ENCODE results near the gene CACYBP. TPM values are rescaled to one million over a fixed set of nuclear protein-coding genes. Genes with fewer than 3 reads are reported as not detected.
A peak's percentile ranks its signal among the peaks of the same experiment; 100 is the strongest.

The CACYBP gene
- total and polyA plus RNA-seq, 2 donors (not counting 3 experiments of a cell fraction or from before 2014, with no cell fraction given) = 29.5 to 149 TPM

- FAIRE-seq (peak; percentile 67), DNase-seq (ENCODE audit: low read depth, low spot score) (peak; percentile 49)
- BruUV-seq (replicated peaks) = no TSS peak
- Histone ChIP-seq H3K4me3 (replicated peaks in 1 of 3; ENCODE audit: insufficient read depth in 1 of 3, low read depth in 1 of 3, low read length in 3 of 3) (no peak overlapping the region), H3K27me3 (ENCODE audit: control insufficient read depth in 2 of 2, insufficient read depth in 2 of 2, low read length in 2 of 2) (no peaks in the 10 kb centered on the region), H3K9me1 (replicated peaks; ENCODE audit: control insufficient read depth, extremely low read depth, insufficient read depth, low read length) (no peaks in the 10 kb centered on the region), H4K20me1 (replicated peaks; ENCODE audit: control insufficient read depth, extremely low read depth, insufficient read depth, low read length) (peaks cover 2% of the 10 kb centered on the region), H3K9me3 (replicated peaks; ENCODE audit: control insufficient read depth, insufficient read depth, low read length) (no peaks in the 10 kb centered on the region), H3K36me3 (ENCODE audit: control insufficient read depth in 2 of 2, extremely low read depth in 1 of 2, insufficient read depth in 2 of 2, low read length in 2 of 2) (peaks cover 11 to 30% of the 10 kb centered on the region in 2 experiments), H3K79me2 (ENCODE audit: control insufficient read depth, insufficient read depth, low read length) (peaks cover 47% of the 10 kb centered on the region), H3K4me2 (ENCODE audit: insufficient read depth, low read length) (peak overlapping the region; percentile 23), H3K27ac (ENCODE audit: insufficient read depth, low read depth, low read length) (no peak overlapping the region), H2AFZ (ENCODE audit: low read depth, low read length) (no peak overlapping the region), H3K9ac (replicated peaks; ENCODE audit: extremely low read depth, insufficient read depth, low read length) (no peak overlapping the region), H3K4me1 (ENCODE audit: control insufficient read depth, extremely low read depth, insufficient read depth, low read length) (peaks cover 6% of the 10 kb centered on the region)
- intact Hi-C loops (cut with micrococcal nuclease) (no loop called here), dilution Hi-C loops (cut with MboI; ENCODE audit: extremely low pct_ligation_motif_present, low sequenced_read_pairs) (no loop called here)
- POLR2A ChIA-PET = no interaction called here
- CTCF ChIA-PET = no interaction called here
- no peak for TF ChIP-seq MYC (IDR thresholded peaks at IDR 0.05; ENCODE audit: low read depth, low read length)
- TF ChIP-seq JUN (IDR thresholded peaks at IDR 0.05; ENCODE audit: borderline replicate concordance, insufficient read depth, insufficient read length, low read depth) = no peak
- TF ChIP-seq EZH2 (IDR thresholded peaks at IDR 0.05; ENCODE audit: borderline replicate concordance, low read depth, low read length, severe bottlenecking) = no peak
- no peak for TF ChIP-seq FOS (IDR thresholded peaks at IDR 0.05; ENCODE audit: borderline replicate concordance, insufficient read depth, low read length)
- TF ChIP-seq, protein P1, sequence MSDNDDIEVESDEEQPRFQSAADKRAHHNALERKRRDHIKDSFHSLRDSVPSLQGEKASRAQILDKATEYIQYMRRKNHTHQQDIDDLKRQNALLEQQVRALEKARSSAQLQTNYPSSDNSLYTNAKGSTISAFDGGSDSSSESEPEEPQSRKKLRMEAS (IDR thresholded peaks at IDR 0.05; ENCODE audit: insufficient read depth, insufficient read length) = no peak
- TF ChIP-seq, protein P2, sequence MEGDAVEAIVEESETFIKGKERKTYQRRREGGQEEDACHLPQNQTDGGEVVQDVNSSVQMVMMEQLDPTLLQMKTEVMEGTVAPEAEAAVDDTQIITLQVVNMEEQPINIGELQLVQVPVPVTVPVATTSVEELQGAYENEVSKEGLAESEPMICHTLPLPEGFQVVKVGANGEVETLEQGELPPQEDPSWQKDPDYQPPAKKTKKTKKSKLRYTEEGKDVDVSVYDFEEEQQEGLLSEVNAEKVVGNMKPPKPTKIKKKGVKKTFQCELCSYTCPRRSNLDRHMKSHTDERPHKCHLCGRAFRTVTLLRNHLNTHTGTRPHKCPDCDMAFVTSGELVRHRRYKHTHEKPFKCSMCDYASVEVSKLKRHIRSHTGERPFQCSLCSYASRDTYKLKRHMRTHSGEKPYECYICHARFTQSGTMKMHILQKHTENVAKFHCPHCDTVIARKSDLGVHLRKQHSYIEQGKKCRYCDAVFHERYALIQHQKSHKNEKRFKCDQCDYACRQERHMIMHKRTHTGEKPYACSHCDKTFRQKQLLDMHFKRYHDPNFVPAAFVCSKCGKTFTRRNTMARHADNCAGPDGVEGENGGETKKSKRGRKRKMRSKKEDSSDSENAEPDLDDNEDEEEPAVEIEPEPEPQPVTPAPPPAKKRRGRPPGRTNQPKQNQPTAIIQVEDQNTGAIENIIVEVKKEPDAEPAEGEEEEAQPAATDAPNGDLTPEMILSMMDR (IDR thresholded peaks at IDR 0.05; ENCODE audit: extremely low read depth in 1 of 2, insufficient read depth in 1 of 2, low read depth in 1 of 2, low read length in 2 of 2) = no peak
- TF ChIP-seq POLR2AphosphoS5 (IDR thresholded peaks at IDR 0.05; ENCODE audit: insufficient read depth, low read depth, low read length) = no peak
- TF ChIP-seq POLR2A (IDR thresholded peaks at IDR 0.05; ENCODE audit: low read depth, low read length) = no peak
- TF ChIP-seq GATA2 (IDR thresholded peaks at IDR 0.05; ENCODE audit: insufficient read depth, insufficient read length, low read depth, low read length) = no peak
Observed at GRCh38 chr1:175009532-175009931, 9.8 kb downstream of the CACYBP start.
